DMS114 treated with DMSO at 0.1 percent for 48 hours (cell line): ENCODE data around the gene GMDS.

Source experiments
- DNase-seq: peaks from one replicate; lab custom pipeline; 2025; ENCODE audit not compliant: unreplicated experiment; lab: John Stamatoyannopoulos, UW

The GMDS gene

DNA sequence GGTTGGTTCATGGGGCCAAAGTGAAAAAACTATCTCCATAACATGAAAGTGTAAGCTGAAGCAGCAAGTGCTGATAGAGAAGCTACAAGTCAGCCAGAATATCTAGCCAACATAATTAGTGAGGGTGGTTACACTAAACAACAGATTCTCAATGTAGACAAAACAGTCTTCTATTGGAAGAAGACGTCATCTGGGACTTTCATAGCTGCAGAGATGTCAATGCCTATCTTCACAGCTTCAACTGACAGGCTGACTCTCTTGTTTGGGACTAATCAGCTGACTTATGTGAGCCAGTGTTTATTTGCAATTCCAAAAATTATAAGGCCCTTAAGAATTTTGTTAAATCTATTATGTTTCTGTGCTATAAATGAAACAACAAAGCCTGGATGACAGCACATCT is 63.2 kb downstream of the GMDS start:
- DNase-seq = no peak

DNA sequence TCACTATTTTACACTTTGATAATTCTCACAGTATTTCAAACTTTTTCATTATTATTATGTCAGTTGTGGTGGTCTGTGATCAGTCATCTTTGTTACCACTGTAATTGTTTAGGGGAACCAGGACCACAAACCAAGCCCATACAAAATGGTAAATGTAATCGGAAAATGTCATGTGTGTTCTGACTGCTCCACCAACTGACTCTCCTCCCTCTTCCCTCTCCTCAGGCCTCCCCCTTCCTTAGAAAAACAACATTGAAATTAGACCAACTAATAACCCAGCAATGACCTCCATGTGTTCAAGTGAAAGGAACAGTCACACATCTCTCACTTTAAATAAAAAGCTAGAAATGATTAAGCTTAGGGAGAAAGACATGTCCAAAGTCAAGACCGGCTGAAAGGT is 63.8 kb downstream of the GMDS start:
- DNase-seq = no peak

DNA sequence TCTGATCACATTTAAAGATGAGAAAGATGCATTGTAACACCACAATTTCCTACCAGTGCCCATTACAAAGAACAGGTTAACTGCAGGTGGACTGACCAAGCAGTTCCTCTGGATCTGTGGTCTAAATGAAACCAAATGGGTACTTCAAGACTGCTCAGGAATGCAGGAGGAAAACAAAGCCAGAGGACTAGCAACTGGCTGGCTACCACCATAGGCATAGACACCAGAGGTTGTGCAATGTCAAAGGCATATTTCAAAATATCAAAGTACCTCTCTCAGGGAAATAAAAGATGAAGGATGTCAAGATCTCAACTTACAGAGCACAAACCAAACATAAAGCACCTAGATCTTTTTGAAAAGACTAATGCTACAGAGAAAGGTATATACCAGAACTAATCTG is 65.5 kb downstream of the GMDS start:
- DNase-seq = no peak

DNA sequence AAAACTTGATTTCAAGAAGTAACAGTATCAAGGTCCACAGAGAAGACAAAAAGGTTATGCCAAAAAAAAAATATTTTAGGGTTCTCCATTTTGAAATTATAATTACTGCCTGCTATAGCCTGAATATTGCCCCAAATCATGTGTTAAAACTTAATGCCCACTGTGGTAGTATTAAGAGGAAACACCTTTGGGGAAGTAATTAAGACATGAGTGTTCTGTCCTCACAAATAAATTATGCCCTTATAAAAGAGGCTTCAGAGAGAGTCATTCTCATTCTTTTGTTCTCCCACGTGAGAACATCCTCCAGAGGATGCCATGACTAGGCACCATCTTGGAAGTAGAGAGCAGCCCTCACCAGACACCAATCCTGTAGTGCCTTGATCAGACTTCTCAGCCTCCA is 66.2 kb downstream of the GMDS start:
- no peak for DNase-seq

DNA sequence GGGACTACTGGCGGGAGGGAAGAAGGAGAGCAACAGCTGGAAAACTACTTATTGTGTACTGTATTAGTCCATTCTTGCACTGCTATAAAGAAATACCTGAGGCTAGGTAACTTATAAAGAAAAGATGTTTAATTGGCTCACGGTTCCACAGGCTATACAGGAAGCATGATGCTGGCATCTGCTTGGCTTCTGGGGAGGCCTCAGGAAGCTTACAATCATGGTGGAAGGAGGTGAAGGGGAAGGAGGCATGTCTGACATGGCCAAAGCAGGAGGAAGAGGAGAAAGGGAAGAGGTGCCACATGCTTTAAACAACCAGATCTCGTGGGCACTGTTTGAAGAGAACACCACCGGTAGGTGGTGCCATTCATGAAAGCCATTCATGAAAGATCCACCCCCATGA is 67.3 kb downstream of the GMDS start:
- no peak for DNase-seq

DNA sequence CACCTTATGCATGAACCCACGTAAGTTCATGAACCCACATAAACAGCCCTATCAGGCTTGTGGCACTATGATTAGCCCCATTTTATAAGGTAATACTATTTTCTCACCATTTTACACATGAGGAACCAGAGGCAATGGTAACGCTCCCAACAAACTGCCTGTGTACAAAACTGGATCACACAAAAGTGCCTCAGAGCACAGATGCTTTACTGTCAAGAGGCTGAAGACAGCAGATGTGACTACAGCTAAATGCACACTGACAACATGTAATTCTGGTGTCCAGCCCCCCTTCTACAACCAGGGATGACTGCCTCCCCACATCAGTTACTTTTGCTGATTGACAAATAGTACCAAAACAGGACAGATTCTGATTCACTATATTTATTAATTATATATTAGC is 69.6 kb downstream of the GMDS start:
- no peak for DNase-seq

DNA sequence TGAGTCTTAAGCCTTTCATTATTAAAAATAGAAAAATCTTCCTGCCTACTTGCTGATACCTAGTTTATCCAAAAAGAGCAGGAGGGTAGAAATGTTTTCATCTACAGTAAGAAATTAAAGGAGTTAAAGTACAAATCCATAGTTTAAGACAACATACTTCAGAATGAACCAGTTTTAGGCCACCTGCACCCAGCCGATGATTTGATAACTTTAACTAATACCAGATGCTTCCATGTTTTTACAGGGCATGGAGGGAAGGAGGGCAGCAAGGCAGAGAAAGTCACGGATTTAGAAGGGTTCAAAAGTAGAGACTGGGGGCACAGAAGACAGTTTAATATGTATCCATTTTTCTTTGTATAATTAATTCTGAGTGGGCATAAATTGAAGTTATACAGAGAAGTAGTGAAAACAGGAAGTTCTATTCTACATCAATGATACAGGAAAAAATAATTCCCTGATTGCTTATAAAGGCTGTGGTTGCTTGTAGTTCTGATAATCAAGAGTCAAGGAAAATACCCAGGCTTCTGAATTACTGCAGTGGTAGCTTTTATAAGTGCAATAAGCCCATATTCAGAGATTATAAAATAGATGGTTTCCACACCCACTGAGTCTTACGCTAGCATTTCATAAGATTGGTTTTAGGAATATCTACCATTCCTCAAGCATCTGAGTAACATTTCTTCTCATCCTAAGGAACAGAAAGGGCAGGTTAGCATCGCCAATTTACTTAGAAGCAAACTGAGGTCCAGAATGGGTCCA is 72.0 kb downstream of the GMDS start:
- DNase-seq = no peak

DNA sequence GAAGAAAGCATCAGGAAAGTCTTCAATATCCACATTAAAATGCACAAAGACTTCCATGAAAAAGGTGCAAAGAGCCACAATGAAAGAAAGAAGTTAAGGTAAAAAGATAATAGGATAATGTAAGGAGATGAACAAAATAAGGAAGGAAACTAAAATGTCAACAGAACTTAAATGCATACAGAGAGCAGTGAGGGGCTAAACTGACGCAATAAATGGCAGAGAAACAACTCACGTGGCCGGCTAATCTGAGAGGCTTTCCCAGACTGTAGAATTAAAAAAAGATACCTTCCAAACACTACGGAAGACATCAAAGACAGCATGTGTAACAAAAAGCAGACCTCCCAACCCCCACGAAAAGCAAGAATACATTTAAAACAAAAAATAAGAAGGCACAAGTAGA is 73.7 kb downstream of the GMDS start:
- no peak for DNase-seq

DNA sequence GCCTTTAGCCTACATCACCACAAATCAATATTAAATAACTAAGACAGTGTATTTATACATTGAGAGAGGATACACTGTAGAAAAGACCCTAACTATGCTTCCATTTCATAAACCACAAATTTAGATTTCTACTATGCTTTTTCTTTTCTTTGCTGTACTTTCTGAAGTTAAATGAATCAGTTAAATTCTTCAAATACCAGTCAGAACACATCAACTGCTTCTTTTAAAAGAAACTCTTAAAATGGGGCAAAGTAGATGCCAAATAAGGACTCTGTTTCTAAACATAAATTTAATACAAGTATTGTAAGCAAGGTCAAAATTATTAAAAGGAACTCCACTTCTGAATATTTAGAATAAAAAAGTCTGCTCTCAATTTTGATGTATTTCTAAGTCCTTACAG is 76.9 kb downstream of the GMDS start:
- no peak for DNase-seq

DNA sequence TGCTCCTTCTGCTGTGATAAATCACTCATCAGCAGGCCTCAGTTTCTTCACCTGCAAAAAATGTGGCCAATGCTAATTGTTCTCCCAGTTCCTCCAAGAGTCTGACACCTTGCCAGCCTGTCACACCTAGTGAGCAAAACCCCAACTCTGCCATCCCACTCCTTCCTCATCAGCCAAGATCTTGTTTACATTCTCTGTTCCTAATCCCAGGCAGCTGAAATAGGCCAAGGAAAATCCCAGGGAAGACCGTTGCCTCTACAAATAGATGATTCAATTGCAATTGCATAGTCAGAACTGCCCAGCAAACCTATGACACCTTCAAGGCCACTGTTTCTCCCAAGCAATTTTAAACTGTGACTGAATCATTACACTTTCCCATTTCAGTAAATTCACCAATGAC is 78.7 kb downstream of the GMDS start:
- no peak for DNase-seq

DNA sequence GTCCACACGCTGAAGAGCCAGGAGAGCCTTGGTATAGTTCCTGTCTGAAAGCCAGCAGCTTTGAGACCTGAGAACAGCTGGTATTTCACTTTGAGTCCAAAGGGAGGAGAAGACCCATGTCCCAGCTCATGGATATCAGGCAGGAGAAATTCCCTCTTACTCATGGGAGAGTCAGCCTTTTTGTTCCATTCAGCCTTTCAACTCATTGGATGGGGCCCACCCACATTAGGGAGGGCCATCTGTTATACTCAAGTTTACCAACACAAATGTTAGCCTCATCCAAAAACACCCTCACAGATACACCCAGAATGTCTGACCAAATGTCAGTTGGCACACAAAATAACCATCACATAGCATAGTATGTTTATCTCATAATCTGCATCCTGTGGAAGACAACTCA is 80.1 kb downstream of the GMDS start:
- DNase-seq = no peak

DNA sequence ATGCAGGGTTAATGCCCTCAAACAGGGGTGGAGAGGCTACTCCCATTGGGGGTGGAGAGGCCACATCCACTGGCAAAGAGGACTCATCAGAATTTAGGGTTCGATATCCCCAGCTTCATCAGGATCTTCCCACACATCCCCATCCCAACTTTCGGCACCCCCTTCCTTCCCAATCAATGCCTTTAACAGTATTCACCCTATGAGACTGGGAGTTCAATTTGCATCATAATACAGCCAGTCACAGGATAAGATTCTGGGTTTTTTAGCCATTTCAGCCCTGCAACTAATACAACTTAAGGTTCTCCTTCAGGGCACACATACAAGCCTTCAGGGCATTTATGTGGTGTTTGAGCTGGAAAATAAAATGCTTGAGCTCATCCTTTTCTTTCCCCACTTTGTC is 80.9 kb downstream of the GMDS start:
- DNase-seq = no peak

DNA sequence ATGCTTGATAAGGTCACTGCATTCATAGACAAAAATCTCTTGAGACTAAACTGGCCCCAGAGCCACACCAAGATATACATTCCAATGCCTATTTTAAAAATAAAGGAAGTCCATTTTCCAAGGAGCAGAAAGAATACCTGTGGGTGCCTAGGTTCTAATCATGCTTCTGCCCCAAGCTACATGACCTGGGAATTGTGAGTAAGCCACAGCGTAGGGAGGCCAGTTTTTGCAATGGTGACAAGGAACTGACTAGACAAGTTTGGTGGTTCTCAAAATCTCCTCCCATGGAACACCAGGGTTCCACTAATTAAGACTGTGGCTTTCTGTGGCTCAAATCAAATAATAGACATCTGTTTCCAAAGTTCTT is 83.3 kb downstream of the GMDS start:
- DNase-seq = no peak

DNA sequence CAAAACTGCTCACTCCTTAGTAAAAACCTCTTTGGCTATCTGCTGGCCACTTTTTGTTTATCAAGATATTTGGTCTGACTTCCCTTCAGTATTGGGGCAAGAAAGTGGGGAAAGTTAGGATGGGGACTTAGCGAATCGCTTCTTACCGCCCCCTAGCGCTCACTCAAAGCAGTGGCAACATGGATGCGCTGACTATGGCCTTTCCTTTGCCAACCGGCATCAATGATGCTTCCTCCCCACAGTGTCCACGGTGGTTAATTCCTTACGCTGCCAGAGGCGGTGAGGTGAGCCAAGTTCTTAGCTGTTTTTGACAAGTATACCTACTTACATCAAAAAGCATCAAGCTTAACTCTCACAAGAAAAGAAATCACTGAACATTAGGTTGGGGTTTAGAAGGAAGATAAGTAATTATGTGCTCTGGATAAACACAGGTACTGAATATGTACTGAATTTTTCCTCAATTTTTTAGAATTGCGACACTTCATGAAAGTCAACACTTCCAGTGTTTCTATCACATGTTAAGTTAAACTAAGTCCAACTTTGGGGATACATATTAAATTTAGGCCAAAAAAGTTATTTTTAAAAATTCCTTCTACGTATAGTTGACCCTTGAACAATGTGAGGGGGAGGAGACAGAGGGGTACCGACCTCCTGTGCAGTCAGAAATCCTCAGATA is 86.7 kb downstream of the GMDS start:
- no peak for DNase-seq

DNA sequence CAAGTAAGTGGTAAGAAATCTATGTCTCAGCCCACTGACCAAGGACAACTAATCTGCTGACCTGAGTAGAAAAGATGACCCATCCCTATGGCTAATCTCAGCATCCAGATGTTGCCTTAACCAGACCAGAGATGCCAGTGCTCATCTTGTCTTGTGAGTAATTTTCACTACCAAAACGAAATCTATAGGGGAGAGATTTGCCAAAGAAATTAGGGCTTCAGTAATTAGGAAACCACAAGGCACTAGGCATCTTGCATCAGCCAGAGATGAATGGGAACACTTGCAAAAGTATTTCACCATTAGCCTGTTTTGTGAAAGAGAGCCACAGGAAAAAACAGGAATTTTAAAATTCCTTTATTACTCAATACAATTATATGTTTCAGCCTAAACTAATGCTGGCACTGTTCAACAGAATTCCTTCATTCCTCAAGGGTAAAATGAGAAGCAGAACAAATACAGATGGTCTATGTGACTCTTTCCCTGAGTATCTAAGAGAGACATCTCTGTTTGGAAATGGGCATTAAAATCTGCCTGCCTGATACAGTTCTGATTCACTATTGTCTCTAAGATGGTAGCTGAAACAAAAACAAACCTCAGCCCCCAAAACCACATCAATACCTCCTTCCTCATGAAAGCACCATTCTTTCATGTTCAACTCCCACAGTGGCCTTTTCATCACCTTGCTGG is 87.8 kb downstream of the GMDS start:
- DNase-seq = no peak

DNA sequence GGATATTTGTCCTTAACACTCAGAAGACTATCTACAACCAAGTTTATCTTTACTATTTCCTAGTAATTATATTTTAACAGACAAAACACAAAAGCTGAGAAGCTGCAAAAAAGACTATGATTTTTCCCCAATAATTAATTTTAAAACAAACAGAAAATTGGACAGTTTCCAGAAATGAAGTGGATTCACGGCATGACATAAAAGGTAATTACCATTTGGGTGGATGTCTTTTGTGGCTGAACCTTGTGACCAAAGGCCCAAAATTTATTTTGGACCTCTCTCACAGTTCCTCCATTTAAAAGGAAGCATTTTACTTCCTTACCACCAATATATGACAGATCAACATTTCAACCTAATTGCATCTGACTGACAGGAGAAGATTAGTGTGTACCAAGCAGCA is 90.2 kb downstream of the GMDS start:
- no peak for DNase-seq

DNA sequence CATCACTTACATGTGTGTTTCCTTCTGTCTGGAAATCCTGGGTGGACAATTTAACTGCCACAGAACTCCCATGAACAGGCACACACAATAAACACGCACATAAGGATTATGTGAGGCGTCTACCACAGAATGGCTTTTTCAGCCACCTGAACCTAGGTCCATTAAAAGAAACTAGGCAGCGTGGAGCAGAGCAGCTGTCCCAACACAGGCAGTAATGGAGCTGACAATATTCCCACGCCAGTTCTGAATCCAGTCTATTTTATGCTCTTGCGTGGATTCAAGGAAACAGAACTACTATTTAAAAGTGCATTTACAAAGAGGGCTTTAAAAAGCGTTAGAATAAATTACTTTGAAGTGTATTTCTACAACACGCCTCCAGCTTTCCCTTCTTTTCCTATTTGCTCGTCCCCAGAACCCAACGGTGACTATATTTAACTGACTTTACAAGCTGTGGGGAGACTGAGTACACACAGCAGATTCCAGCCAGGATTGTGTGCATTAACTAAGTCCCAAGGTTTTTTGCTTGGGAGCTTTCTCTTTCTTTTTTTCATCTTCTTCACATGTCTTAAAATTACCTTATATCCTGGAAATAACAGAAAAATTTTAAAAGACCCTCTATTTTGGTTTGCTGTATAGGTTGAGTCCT is 95.9 kb downstream of the GMDS start:
- no peak for DNase-seq

DNA sequence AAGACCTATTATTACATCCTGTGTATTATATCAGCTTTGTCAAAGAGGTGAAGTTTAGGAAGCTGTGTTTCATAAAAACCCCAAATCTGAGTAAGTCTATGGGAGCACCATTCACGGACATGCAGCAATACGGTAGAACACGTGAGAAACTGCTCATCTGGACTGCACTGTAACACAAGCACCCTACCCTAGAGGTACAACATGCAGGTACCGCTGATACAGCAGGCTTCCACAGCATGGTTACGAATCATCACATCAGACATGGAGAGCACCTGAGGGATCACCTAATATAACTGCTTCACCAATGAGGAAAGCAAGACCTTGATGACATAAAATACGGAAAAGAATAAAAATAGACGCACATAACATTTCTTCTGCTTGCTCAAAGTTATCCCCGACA is 96.7 kb downstream of the GMDS start:
- no peak for DNase-seq

DNA sequence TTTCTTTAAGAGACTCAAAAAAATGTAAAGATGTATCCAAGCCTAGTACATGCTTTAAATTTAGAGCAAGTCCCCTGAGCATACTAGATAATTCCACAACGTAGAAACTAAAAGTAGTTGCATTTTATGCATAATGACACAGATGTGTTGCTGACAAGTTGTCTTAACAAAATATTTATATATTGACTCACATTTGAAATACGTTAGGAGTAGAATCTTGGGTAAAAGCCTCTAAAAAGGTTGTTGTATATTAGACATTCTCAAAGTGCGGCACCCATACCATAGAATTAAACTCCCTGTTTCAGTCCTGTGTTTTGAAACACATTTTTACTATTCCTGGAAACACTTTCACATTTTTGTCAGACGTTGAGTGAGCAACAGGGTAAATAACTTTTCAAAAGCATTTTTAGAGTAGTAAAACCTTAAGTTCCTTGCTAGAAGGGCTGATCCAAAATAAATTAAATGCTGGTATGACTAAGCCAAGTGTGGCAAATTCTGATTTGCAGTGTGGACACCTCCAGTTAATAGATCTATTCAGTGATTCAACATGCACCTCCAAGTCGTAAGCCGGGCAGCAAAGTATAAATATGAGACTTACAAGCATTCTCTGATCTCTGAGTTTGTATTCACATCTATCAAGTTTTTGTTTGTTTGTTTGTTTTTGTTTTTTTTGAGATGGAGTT is 97.5 kb downstream of the GMDS start:
- no peak for DNase-seq

DNA sequence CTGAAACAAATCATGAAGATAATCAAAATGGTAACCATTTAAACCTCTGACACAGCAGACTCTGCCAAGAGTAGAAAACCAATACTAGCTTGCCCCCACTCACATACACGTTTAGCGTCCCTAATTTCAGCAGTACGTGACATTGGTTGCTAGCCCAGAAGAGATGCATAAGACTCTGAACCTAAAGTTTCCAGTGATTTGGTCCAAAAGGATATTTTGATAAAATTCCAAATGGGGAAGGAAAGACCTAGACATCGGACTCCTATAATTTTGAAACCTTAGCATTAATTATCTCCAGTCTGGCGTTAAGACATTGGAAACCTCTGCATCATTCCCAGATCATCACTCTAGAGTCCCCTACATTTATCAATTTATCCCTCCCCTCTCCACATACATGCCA is 98.1 kb downstream of the GMDS start:
- no peak for DNase-seq

DNA sequence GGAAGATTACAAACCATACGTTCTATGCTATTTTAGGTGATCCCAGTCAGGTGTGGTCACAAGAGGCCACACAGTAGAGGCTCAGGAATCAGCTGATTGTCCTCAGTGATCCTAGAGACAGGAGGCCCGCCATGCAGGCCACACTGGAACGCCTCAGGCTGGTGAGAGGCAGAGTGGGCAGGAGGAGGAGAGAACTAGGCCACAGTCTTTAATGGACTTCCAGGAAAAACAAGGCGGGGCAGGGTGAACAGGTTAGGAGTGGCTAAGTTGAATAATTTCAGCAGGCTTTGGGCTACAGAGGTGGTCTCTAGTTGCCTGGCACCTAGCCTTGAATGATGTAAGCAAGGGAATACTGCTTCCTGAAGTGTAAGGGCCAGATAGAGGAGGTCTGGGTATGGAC is 101.2 kb downstream of the GMDS start:
- no peak for DNase-seq
